ENCODE measurements around the gene ZSWIM3.
"Not testable (repeated sequence)": the region's sequence is repeated elsewhere in the genome, so short reads cannot be mapped to it uniquely, and the experiment has no call there.

The ZSWIM3 gene

GRCh38 chr20:45890985-45891983, 33.9 kb downstream of the ZSWIM3 start, which contains the start of the genes CTSA and NEURL2:
Gene CTSA, plus strand, starts transcription at chr20:45891335. Its CDS starts 234 bp downstream, at chr20:45891569.
Gene NEURL2, minus strand, starts transcription at chr20:45891208. Its CDS starts 217 bp downstream, at chr20:45890991.
- peak; percentile 77 for DNase-seq

- no peak for DNase-seq
Measured at GRCh38 chr20:45892049-45892825, 34.8 kb downstream of the ZSWIM3 start.

GRCh38 chr20:45892828-45893500, 35.5 kb downstream of the ZSWIM3 start:
- DNase-seq = no peak

GRCh38 chr20:45893831-45894230, 36.4 kb downstream of the ZSWIM3 start:
- no peak for DNase-seq

GRCh38 chr20:45894797-45895196, 37.4 kb downstream of the ZSWIM3 start:
- no peak for DNase-seq

DNA sequence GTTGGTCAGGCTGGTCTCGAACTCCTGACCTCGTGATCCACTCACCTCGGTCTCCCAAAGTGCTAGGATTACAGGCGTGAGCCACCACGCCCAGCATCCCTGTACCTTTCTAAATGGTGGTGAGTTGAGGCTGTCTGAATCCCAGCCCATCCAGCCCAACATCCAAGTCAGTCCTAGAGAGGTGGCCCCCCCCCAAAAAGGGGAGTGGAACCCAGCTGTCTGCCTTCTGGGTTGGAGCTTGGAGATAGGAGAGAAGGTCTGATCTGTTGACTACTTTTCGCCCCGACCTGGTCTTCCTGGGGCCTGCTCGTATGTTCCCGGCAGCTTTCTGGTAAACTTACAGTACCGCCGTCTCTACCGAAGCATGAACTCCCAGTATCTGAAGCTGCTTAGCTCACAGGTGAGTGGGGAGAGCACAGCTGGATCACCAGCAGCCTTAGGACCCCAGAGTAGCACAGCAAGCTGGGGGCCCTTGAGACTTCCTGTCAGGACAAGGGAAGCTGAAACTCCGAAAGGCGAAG, 39.3 kb downstream of the ZSWIM3 start:
- DNase-seq = no peak

DNA sequence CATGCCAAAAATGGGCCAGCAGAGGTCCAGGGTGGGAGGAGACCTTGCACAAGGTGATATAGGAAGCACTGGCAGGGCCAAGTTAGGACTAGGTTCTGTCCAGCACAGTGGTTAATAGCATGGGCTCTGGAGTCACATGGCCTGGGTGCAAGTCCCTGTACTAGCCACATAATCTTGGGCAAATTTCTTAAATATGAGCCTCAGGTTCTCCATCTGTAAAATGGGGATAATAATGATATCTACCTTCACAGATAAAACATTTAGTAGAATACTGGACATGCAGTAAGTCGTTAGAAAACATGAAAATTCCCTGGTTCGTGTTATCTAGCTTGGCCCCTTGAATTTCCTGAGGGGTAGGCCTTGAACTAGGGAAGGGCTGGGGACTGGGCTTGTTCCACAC, 39.9 kb downstream of the ZSWIM3 start:
- DNase-seq = no peak

GRCh38 chr20:45897692-45898091, 40.3 kb downstream of the ZSWIM3 start:
- DNase-seq = no peak

GRCh38 chr20:45898285-45898684, 40.9 kb downstream of the ZSWIM3 start:
- no peak for DNase-seq

- DNase-seq = no peak
Measured at GRCh38 chr20:45899046-45899835, 41.8 kb downstream of the ZSWIM3 start.

- DNase-seq = not testable (repeated sequence)
Measured at GRCh38 chr20:45901332-45901731, 43.9 kb downstream of the ZSWIM3 start.

DNA sequence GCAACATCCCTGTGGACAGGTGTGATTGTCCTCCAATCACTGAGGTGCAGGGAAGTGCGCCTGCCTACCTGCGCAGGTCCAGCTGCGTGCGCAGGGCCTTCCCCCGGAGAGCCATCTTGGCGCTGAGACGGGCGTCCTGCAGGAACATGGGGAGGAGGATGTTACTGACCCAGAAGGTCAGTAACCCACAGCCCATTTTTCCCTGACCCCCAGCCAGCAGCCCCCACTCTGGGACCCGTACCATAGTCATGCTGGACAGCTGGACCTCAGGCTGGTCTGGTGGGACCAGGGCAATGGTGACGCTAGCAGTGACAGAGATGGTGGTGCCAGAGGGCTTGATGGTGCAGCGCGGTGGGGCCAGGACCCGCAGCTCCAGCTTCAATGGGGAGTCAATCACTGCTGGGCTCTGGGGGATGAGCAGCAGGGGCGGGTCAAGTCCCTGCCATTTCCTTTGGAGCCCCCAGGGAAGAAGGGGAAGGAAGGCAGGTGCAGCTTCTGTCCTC, 44.8 kb downstream of the ZSWIM3 start:
- DNase-seq = no peak

DNA sequence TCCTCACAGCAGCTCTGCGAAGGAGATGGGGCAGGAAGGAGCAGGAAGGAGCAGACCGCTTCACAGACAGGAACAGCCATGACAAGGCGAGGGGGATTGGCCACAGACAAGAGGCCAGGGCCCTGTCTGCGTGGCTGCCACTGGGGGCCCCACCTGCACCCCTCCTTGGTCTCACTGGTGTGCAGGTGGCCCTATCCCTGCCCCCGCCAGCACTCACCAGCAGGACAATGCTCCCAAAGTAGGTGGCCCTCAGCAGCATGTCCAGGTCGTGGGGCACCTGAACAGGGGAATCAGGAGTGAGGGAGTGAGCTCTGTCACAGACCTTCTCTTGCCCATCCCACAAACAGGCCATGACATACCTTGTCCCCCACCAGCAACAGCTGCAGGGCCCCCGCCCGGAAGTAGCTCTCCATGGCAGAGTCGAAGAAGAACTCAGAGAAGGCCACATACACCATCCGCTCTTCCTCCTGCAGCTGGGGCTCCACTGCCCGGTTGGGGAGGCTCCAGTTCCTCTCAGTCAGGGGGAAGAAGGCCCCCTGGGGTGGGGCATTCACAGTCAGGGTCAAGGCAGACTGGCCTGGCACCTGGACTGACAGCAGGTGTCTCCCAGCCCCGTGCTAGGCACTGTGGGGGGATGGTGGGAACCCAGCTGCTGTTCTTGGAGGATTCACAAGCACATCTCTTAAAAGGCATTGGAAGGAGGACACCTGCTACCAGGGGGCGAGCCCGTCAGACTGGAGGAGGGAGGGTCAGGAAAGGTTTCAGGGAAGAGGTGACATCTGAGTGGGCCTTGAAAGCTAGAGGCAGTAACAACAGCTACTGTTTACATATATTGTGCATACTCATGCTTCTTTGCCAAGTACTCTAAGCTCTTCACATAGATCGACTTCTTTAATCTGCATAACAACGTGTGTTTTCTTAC, 47.4 kb downstream of the ZSWIM3 start:
- no peak for DNase-seq

GRCh38 chr20:45905505-45906079, 48.2 kb downstream of the ZSWIM3 start:
- DNase-seq = no peak

GRCh38 chr20:45907219-45907948, 50.0 kb downstream of the ZSWIM3 start:
- no peak for DNase-seq

DNA sequence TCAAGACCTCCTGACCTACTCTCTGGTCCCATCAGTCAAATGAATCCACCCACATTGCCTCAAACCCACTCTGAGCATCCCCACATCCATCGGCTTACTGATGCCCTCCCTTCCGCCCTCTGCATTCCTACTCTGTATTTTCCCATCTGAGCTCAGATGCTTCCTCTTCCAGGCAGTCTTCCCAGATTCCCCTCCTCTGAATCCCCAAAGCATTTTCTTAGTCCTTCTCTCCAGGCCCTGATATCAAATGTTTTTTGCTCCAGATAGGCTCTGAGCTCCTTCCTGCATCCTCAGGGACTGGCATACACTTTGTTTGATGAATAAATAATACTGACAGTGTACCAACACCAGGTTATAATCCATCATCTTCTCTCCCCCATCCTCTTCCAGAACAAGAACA, 50.7 kb downstream of the ZSWIM3 start:
- DNase-seq = no peak

- no peak for DNase-seq
Measured at GRCh38 chr20:45909336-45909808, 52.0 kb downstream of the ZSWIM3 start.

DNA sequence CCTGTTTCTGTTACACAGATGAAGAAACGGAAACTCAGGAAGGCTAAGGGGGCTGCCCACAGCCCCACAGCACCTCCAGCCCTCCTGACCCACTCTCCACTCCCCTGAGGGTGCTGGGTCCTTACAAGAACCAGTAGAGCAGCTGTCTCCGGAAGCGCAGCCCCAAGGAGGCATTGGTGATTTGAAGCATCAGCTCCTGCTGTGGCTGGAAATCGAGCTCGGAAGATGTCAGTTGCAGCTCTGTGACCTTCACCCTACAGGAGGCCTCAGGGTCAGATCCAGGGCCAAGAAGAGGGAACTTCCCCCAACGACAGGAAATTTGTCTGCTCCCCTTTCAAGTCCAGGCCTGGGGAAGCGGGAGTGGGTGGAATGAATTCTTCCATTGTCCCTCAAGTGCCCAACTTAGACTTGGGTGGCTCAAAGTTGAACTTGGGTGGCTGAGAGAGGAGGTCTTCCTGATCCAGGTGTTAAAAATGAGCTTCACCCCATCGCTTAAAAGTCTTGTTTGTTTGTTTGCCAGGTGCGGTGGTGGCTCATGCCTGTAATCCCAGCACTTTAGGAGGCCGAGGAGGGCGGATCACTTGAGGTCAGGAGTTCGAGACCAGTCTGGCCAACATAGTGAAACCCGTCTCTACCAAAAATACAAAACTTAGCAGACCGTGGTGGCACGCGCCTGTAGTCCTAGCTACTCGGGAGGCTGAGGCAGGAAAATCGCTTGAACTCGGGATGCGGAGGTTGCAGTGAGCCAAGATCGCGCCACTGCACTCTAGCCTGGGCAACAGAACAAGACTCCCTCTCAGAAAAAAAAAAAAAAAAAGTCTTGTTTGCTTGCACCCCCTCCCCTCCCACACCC, 52.6 kb downstream of the ZSWIM3 start:
- no peak for DNase-seq

Measured in effector CD8-positive, alpha-beta T cell (primary cell).